GM12878 (cell line): ENCODE data around the gene CGA. TPM values are rescaled to one million over a fixed set of nuclear protein-coding genes. Genes with fewer than 3 reads are reported as not detected.

Experiments
- ATAC-seq: fragments of 200-7000 bp; cut with Tn5 transposase; 3 replicates; pipeline ENCODE4 v1.9.1; 2020; ENCODE audit warnings: mild to moderate bottlenecking, moderate library complexity
- BruUV-seq: library from RNA; stranded (reverse); fragments of 400-500 nt; replicated peaks from 2 replicates; lab custom pipeline; 2021; lab: Mats Ljungman, UMichigan
- CTCF ChIA-PET: fragments of 300-600 bp; sonication (Branson Sonifier 250); formaldehyde crosslinking; extraction: SDS; loops from one replicate; lab custom pipeline; 2021; ENCODE audit warnings: inconsistent platforms; lab: Yijun Ruan, JAX
- POLR2A ChIA-PET: fragments of 350-600 bp; formaldehyde crosslinking; extraction: SDS; loops from one replicate; lab custom pipeline; 2021; ENCODE audit warnings: inconsistent platforms; lab: Charles Lee
- RAD21 ChIA-PET: fragments of 300-600 bp; sonication (Branson Sonifier 250); formaldehyde crosslinking; loops from one replicate; lab custom pipeline; 2023; ENCODE audit warnings: antibody characterized with exemption; ENCODE audit not compliant: unreplicated experiment; lab: Charles Lee
- SMC1A ChIA-PET: fragments of 300-600 bp; sonication (Branson Sonifier 250); formaldehyde crosslinking; loops from one replicate; lab custom pipeline; 2023; ENCODE audit not compliant: unreplicated experiment, uncharacterized antibody; lab: Charles Lee
- DNase-seq: peaks from one replicate; pipeline ENCODE4 v3.0.0-alpha.2; 2011; ENCODE audit warnings: low read depth, low spot score
- FAIRE-seq: peaks from 3 replicates; lab custom pipeline; 2011; peaks lifted over from hg19 to GRCh38; lab: Jason Lieb, UNC
- H2AFZ ChIP-seq: 2 replicates; pipeline ENCODE4 v1.6.0; 2011; ENCODE audit warnings: low read depth, low read length, control low read depth; ENCODE audit not compliant: control insufficient read depth
- H3K27ac ChIP-seq: 2 replicates; pipeline ENCODE4 v1.5.1; 2011; ENCODE audit warnings: control low read depth; ENCODE audit not compliant: control insufficient read depth, insufficient read depth
- H3K27me3 ChIP-seq, 2 experiments: replicated peaks in 1 of 2; 2 replicates each; pipeline versions ENCODE4 v1.6.0 to v1.6.1; 2011; ENCODE audit warnings: low read length in 1 of 2; ENCODE audit not compliant: control insufficient read depth in 2 of 2, insufficient read depth in 2 of 2
- H3K36me3 ChIP-seq, 2 experiments: 2 replicates each; pipeline ENCODE4 v1.5.1; 2011; ENCODE audit warnings: low read length in 1 of 2; ENCODE audit not compliant: control insufficient read depth in 2 of 2, insufficient read depth in 2 of 2
- H3K4me1 ChIP-seq: 2 replicates; pipeline ENCODE4 v1.6.1; 2011; ENCODE audit warnings: mild to moderate bottlenecking, low read length, moderate library complexity, mixed read lengths; ENCODE audit not compliant: control insufficient read depth, insufficient read depth
- H3K4me2 ChIP-seq: 2 replicates; pipeline ENCODE4 v1.6.0; 2011; ENCODE audit warnings: control low read depth; ENCODE audit not compliant: control insufficient read depth, insufficient read depth
- H3K4me3 ChIP-seq: fragments of 200-600 bp; sonication (generic); 2 replicates; pipeline ENCODE4 v1.5.1; 2016
- H3K79me2 ChIP-seq: 2 replicates; pipeline ENCODE4 v1.6.0; 2011; ENCODE audit warnings: low read length; ENCODE audit not compliant: control insufficient read depth, insufficient read depth
- H3K9ac ChIP-seq: 2 replicates; pipeline ENCODE4 v1.8.0; 2011; ENCODE audit warnings: low read length, control low read depth, mixed read lengths; ENCODE audit not compliant: control insufficient read depth, insufficient read depth
- H3K9me3 ChIP-seq: replicated peaks from 3 replicates; pipeline ENCODE4 v1.5.1; 2011; ENCODE audit warnings: mild to moderate bottlenecking, low read length; ENCODE audit not compliant: control insufficient read depth, insufficient read depth
- H4K20me1 ChIP-seq: 2 replicates; pipeline ENCODE4 v1.6.0; 2011; ENCODE audit not compliant: control insufficient read depth, insufficient read depth
- CTCF ChIP-seq, 3 experiments: IDR thresholded peaks in 2 of 3; conservative IDR thresholded peaks in 1 of 3; 2 replicates each; pipeline ENCODE4 v1.5.1; 2011; ENCODE audit warnings: low read depth in 3 of 3, low read length in 3 of 3, mild to moderate bottlenecking in 3 of 3, control low read depth in 2 of 3, moderate library complexity in 2 of 3, inconsistent platforms in 1 of 3, mixed read lengths in 1 of 3; ENCODE audit not compliant: control insufficient read depth in 2 of 3, insufficient read depth in 1 of 3; ENCODE audit errors: extremely low read depth in 1 of 3
- EGR1 ChIP-seq, 2 experiments: IDR thresholded peaks; 1 replicate in 1 of 2; 2 replicates in 1 of 2; pipeline ENCODE4 v1.6.1; 2011 to 2012; ENCODE audit warnings: low read depth in 2 of 2, low read length in 2 of 2, borderline replicate concordance in 1 of 2, mild to moderate bottlenecking in 1 of 2, moderate library complexity in 1 of 2
- ESRRA ChIP-seq: IDR thresholded peaks from 2 replicates; pipeline ENCODE4 v1.6.1; 2012; ENCODE audit warnings: mild to moderate bottlenecking, low read length, improper control_type of control experiment
- MEF2A ChIP-seq: IDR thresholded peaks from 2 replicates; pipeline ENCODE4 v1.6.1; 2011; ENCODE audit warnings: low read depth, mild to moderate bottlenecking, low read length, moderate library complexity; ENCODE audit not compliant: insufficient read depth
- NFYA ChIP-seq: IDR thresholded peaks from 2 replicates; pipeline ENCODE4 v1.6.1; 2011; ENCODE audit warnings: low read depth, mild to moderate bottlenecking, low read length, improper control_type of control experiment, borderline replicate concordance
- NR2F1 ChIP-seq: fragments of 450-650 bp; conservative IDR thresholded peaks from 2 replicates; pipeline ENCODE4 v1.6.1; 2017; ENCODE audit warnings: mild to moderate bottlenecking
- PBX3 ChIP-seq: IDR thresholded peaks from 2 replicates; pipeline ENCODE4 v1.6.1; 2011; ENCODE audit warnings: mild to moderate bottlenecking, low read depth, low read length, moderate library complexity; ENCODE audit not compliant: insufficient replicate concordance
- POLR2AphosphoS5 ChIP-seq: IDR thresholded peaks from 2 replicates; pipeline ENCODE4 v1.6.1; 2011; ENCODE audit warnings: mild to moderate bottlenecking, low read length, inconsistent platforms
- RAD51 ChIP-seq: fragments of 450-650 bp; IDR thresholded peaks from 2 replicates; pipeline ENCODE4 v1.6.1; 2016; ENCODE audit warnings: moderate library complexity, mild to moderate bottlenecking, inconsistent platforms
- RELA ChIP-seq: fragments of 450-650 bp; IDR thresholded peaks from 2 replicates; pipeline ENCODE4 v1.8.0; 2014; ENCODE audit warnings: borderline replicate concordance; ENCODE audit not compliant: partially characterized antibody
- RELB ChIP-seq: fragments of 450-650 bp; IDR thresholded peaks from 2 replicates; pipeline ENCODE4 v1.6.1; 2017; ENCODE audit warnings: low read depth, mild to moderate bottlenecking, moderate library complexity
- RUNX3 ChIP-seq: IDR thresholded peaks from 2 replicates; pipeline ENCODE4 v1.6.1; 2012; ENCODE audit warnings: low read length, inconsistent platforms
- SUPT20H ChIP-seq: IDR thresholded peaks from 2 replicates; pipeline ENCODE4 v1.6.1; 2011; ENCODE audit warnings: low read depth, mild to moderate bottlenecking, low read length, moderate library complexity, borderline replicate concordance; ENCODE audit not compliant: control insufficient read depth
- SUZ12 ChIP-seq: fragments of 200-600 bp; sonication (generic); IDR thresholded peaks from one replicate; pipeline ENCODE4 v1.6.1; 2018; ENCODE audit warnings: antibody characterized with exemption, mild to moderate bottlenecking; ENCODE audit not compliant: unreplicated experiment
- WRNIP1 ChIP-seq: IDR thresholded peaks from 2 replicates; pipeline ENCODE4 v1.6.1; 2011; ENCODE audit warnings: low read depth, low read length, improper control_type of control experiment, borderline replicate concordance
- ZBTB11 ChIP-seq: fragments of 450-650 bp; formaldehyde crosslinking; IDR thresholded peaks from 2 replicates; pipeline ENCODE4 v1.5.0; 2022; ENCODE audit warnings: mild to moderate bottlenecking, missing genetic modification characterization
- ZNF24 ChIP-seq: fragments of 450-650 bp; IDR thresholded peaks from 2 replicates; pipeline ENCODE4 v1.6.1; 2017; ENCODE audit warnings: antibody characterized with exemption, mild to moderate bottlenecking
- WGBS: methylation state at CpG from one replicate; pipeline ENCODE4 v1.1.6; 2016; ENCODE audit warnings: low lambda C conversion rate; ENCODE audit not compliant: insufficient replicate concordance, insufficient coverage; ENCODE audit errors: missing lambda C conversion rate; 5-methylcytosine and 5-hydroxymethylcytosine counted together
- in situ Hi-C: fragments of 300-500 bp; cut with MboI; formaldehyde crosslinking; loops from 9 replicates; pipeline ENCODE4 v1.14.3; 2018; ENCODE audit warnings: mixed read lengths
- intact Hi-C: fragments of 100-400 bp; cut with micrococcal nuclease; formaldehyde crosslinking; loops from one replicate; pipeline ENCODE4 v1.14.2; 2022; ENCODE audit not compliant: unreplicated experiment
- polyA plus RNA-seq, 11 experiments: library from polyadenylated mRNA; depleted of rRNA in 4 of 11; unstranded in 6 of 11; stranded (reverse) in 5 of 11; fragments of >200 nt; fragmentation: Nextera tagmentation in 4 of 11; fragmentation: Illumina TruSeq in 1 of 11; extraction: Ambion mirVana in 4 of 11; extraction: Trizol in 1 of 11; gene quantifications; 1 replicate in 1 of 11; 2 replicates in 10 of 11; pipeline versions ENCODE4 v1.2.1 to v1.2.3, GENCODE V29; 2011 to 2016; ENCODE audit warnings: inconsistent platforms in 2 of 11, missing spikeins in 2 of 11, low read depth in 1 of 11
- total RNA-seq, 4 experiments: library from RNA; depleted of rRNA in 3 of 4; stranded (reverse); fragments of >200 nt in 3 of 4; fragmentation: Illumina TruSeq in 1 of 4; extraction: Trizol in 1 of 4; gene quantifications; 2 replicates each; pipeline versions ENCODE4 v1.2.1 to v1.2.3, GENCODE V29; 2013 to 2021

The CGA gene
- total and polyA plus RNA-seq, 10 of the 15 experiments (the other 5 are each of a cell fraction or from before 2014, with no cell fraction given): 0.10 to 0.27 (median 0.12) TPM; not detected in 6

GRCh38 chr6:87040729-87041128, 54.2 kb downstream of the CGA start:
- ChIA-PET RAD21 (no interaction called here), SMC1A (no interaction called here), CTCF (no interaction called here), POLR2A (no interaction called here)
- no peak for ATAC-seq
- H3K27ac ChIP-seq: no peak overlapping the region
- BruUV-seq: no TSS peak
- no peaks in the 10 kb centered on the region; a peak in 1 of 4 replicates for H3K27me3 ChIP-seq
- in situ Hi-C loops (no loop called here), intact Hi-C loops (no loop called here)
- H3K9me3 ChIP-seq: no peaks in the 10 kb centered on the region
- TF ChIP-seq POLR2AphosphoS5 (no peak), ZNF24 (no peak), RUNX3 (no peak), SUPT20H (no peak), ZBTB11 (CRISPR knock-in tag) (no peak), WRNIP1 (no peak), MEF2A (no peak), PBX3 (no peak), RELB (no peak), NR2F1 (no peak), NFYA (no peak), CTCF (IDR thresholded peaks at IDR 0.05 in 2 of 3, conservative IDR thresholded peaks at IDR 0.05 in 1 of 3; ENCODE audit: control insufficient read depth in 2 of 3, extremely low read depth in 1 of 3, insufficient read depth in 1 of 3, low read depth in 3 of 3, low read length in 3 of 3) (no peak), EGR1 (IDR thresholded peaks at IDR 0.05; ENCODE audit: borderline replicate concordance in 1 of 2, low read depth in 2 of 2, low read length in 2 of 2) (no peak), RAD51 (no peak), RELA (no peak), ESRRA (no peak), SUZ12 (no peak)
- no peak overlapping the region for H3K4me2 ChIP-seq
- H3K9ac ChIP-seq: no peak overlapping the region
- H3K4me3 ChIP-seq: no peak overlapping the region
- H3K4me1 ChIP-seq: no peaks in the 10 kb centered on the region
- H2AFZ ChIP-seq: no peak overlapping the region
- H3K79me2 ChIP-seq: no peaks in the 10 kb centered on the region
- WGBS: 39% methylated on average over 4 of the region's 4 CpGs
- FAIRE-seq: no peak
- DNase-seq: no peak
- no peaks in the 10 kb centered on the region for H3K36me3 ChIP-seq
- H4K20me1 ChIP-seq: no peaks in the 10 kb centered on the region
